ENCODE results near the gene CREM. TPM values are rescaled to one million over a fixed set of nuclear protein-coding genes. Genes with fewer than 3 reads are reported as not detected.

Gene CREM
- polyA plus RNA-seq, 1 of the 3 experiments (the other 2 are of a cell fraction) = 41.4 TPM

DNA sequence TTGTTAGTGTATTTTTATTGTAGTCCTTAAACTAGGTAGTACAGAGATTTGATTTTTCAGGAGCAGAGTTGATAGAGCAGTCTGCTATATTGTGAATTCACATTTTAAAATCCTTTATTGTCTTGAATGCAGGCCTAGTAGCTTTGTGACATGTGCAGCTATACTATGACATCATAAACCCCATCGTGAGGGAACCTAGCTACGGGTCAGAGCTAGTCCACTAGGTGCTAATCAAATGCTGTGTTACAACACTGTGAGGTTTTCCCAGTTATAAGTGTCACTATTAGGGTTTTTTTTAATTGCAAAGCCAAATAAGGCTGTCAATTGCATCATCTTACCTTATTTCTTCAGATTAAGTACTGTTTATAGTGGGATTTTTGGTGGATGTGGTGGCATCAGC lies 40.7 kb downstream of the CREM start:
- ChIA-PET POLR2A (no interaction called here), CTCF (no interaction called here)
- H3K4me2 ChIP-seq = no peak overlapping the region
- H4K20me1 ChIP-seq (ENCODE audit: insufficient read depth) = no peaks in the 10 kb centered on the region
- H3K9me2 ChIP-seq = no peaks in the 10 kb centered on the region
- H3K79me2 ChIP-seq (ENCODE audit: insufficient read depth) = no peaks in the 10 kb centered on the region
- TF ChIP-seq FOXJ3 (CRISPR knock-in tag; IDR thresholded peaks at IDR 0.05) (no peak), YY1 (IDR thresholded peaks at IDR 0.05; ENCODE audit: low read depth) (no peak), MEF2A (IDR thresholded peaks at IDR 0.05; ENCODE audit: borderline replicate concordance, low read depth) (no peak), RFX5 (IDR thresholded peaks at IDR 0.05; ENCODE audit: low read length) (no peak), SIN3A (IDR thresholded peaks at IDR 0.05; ENCODE audit: borderline replicate concordance, low read depth, low read length) (no peak), RCOR1 (IDR thresholded peaks at IDR 0.05; ENCODE audit: low read length) (no peak), SMC3 (IDR thresholded peaks at IDR 0.05; ENCODE audit: low read depth, low read length) (no peak), GATA2 (CRISPR knock-in tag; IDR thresholded peaks at IDR 0.05) (no peak)
- TF ChIP-seq, protein P1, sequence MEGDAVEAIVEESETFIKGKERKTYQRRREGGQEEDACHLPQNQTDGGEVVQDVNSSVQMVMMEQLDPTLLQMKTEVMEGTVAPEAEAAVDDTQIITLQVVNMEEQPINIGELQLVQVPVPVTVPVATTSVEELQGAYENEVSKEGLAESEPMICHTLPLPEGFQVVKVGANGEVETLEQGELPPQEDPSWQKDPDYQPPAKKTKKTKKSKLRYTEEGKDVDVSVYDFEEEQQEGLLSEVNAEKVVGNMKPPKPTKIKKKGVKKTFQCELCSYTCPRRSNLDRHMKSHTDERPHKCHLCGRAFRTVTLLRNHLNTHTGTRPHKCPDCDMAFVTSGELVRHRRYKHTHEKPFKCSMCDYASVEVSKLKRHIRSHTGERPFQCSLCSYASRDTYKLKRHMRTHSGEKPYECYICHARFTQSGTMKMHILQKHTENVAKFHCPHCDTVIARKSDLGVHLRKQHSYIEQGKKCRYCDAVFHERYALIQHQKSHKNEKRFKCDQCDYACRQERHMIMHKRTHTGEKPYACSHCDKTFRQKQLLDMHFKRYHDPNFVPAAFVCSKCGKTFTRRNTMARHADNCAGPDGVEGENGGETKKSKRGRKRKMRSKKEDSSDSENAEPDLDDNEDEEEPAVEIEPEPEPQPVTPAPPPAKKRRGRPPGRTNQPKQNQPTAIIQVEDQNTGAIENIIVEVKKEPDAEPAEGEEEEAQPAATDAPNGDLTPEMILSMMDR (IDR thresholded peaks at IDR 0.05) = no peak
- TF ChIP-seq, protein P2, sequence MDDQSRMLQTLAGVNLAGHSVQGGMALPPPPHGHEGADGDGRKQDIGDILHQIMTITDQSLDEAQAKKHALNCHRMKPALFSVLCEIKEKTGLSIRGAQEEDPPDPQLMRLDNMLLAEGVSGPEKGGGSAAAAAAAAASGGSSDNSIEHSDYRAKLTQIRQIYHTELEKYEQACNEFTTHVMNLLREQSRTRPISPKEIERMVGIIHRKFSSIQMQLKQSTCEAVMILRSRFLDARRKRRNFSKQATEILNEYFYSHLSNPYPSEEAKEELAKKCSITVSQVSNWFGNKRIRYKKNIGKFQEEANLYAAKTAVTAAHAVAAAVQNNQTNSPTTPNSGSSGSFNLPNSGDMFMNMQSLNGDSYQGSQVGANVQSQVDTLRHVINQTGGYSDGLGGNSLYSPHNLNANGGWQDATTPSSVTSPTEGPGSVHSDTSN (IDR thresholded peaks at IDR 0.05) = no peak
- H3K4me3 ChIP-seq (ENCODE audit: low read depth in 2 of 2, low read length in 1 of 2) = no peak overlapping the region
- H3K27me3 ChIP-seq (ENCODE audit: insufficient read depth) = no peaks in the 10 kb centered on the region
- H3K27ac ChIP-seq (ENCODE audit: low read depth in 2 of 2, low read length in 1 of 2) = no peak overlapping the region
- no peak overlapping the region for H3K9ac ChIP-seq
- H3K9me3 ChIP-seq = no peaks in the 10 kb centered on the region
- no peak for DNase-seq
- no peak overlapping the region for H2AFZ ChIP-seq (ENCODE audit: low read depth)
- no peaks in the 10 kb centered on the region for H3K4me1 ChIP-seq (ENCODE audit: control insufficient read depth in 1 of 2, insufficient read depth in 2 of 2, low read depth in 1 of 2, low read length in 1 of 2)
- no peaks in the 10 kb centered on the region for H3F3A ChIP-seq (replicated peaks; ENCODE audit: insufficient read depth)
- WGBS (ENCODE audit: low lambda C conversion rate) = 88% methylated on average over 2 of the region's 2 CpGs
- H3K36me3 ChIP-seq (replicated peaks in 1 of 2; ENCODE audit: control insufficient read depth in 1 of 2, insufficient read depth in 2 of 2, low read length in 1 of 2) = no peaks in the 10 kb centered on the region

DNA sequence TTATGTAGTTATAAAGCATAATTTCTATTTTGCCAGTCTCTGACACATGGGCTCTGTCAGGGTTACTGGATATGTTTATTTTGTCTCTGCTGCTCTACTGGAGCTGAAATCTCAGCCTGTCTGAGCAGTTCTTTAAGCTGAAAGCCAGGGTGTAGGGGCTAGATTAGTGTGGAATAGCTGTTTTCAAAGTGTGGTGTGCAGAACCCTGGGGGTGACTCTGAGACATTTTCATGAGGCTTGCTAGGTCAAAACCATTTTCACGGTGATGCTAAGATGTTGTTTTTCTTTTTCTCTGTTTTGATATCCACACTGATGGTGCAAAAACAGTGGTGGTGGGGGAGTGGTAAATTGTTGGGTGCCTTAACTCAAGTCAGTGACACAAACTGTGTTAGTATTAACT lies 45.5 kb downstream of the CREM start:
- no peak overlapping the region for H3K9ac ChIP-seq
- H3K27me3 ChIP-seq (ENCODE audit: insufficient read depth) = no peaks in the 10 kb centered on the region
- peaks cover 4% of the 10 kb centered on the region for H3F3A ChIP-seq (replicated peaks; ENCODE audit: insufficient read depth)
- H3K79me2 ChIP-seq (ENCODE audit: insufficient read depth) = no peaks in the 10 kb centered on the region
- ChIA-PET POLR2A (no interaction called here), CTCF (interaction anchor here (1.0 to 1.5 kb wide), 2 partner anchors 24 to 45 kb away, joined by 4 to 5 read pairs; partner anchors contain the start of gene CREM)
- H3K4me2 ChIP-seq = no peak overlapping the region
- H3K9me3 ChIP-seq = no peaks in the 10 kb centered on the region
- no peak overlapping the region for H2AFZ ChIP-seq (ENCODE audit: low read depth)
- H3K4me3 ChIP-seq (ENCODE audit: low read depth in 2 of 2, low read length in 1 of 2) = no peak overlapping the region
- no peaks in the 10 kb centered on the region for H4K20me1 ChIP-seq (ENCODE audit: insufficient read depth)
- H3K9me2 ChIP-seq = no peaks in the 10 kb centered on the region
- no peaks in the 10 kb centered on the region for H3K4me1 ChIP-seq (ENCODE audit: control insufficient read depth in 1 of 2, insufficient read depth in 2 of 2, low read depth in 1 of 2, low read length in 1 of 2)
- H3K36me3 ChIP-seq (replicated peaks in 1 of 2; ENCODE audit: control insufficient read depth in 1 of 2, insufficient read depth in 2 of 2, low read length in 1 of 2) = no peaks in the 10 kb centered on the region
- H3K27ac ChIP-seq (ENCODE audit: low read depth in 2 of 2, low read length in 1 of 2) = no peak overlapping the region
- 94% methylated on average over 1 of the region's 1 CpG for WGBS (ENCODE audit: low lambda C conversion rate)
- no peak for DNase-seq
- no peak for TF ChIP-seq SMC3 (IDR thresholded peaks at IDR 0.05; ENCODE audit: low read depth, low read length)
- TF ChIP-seq, protein P3, sequence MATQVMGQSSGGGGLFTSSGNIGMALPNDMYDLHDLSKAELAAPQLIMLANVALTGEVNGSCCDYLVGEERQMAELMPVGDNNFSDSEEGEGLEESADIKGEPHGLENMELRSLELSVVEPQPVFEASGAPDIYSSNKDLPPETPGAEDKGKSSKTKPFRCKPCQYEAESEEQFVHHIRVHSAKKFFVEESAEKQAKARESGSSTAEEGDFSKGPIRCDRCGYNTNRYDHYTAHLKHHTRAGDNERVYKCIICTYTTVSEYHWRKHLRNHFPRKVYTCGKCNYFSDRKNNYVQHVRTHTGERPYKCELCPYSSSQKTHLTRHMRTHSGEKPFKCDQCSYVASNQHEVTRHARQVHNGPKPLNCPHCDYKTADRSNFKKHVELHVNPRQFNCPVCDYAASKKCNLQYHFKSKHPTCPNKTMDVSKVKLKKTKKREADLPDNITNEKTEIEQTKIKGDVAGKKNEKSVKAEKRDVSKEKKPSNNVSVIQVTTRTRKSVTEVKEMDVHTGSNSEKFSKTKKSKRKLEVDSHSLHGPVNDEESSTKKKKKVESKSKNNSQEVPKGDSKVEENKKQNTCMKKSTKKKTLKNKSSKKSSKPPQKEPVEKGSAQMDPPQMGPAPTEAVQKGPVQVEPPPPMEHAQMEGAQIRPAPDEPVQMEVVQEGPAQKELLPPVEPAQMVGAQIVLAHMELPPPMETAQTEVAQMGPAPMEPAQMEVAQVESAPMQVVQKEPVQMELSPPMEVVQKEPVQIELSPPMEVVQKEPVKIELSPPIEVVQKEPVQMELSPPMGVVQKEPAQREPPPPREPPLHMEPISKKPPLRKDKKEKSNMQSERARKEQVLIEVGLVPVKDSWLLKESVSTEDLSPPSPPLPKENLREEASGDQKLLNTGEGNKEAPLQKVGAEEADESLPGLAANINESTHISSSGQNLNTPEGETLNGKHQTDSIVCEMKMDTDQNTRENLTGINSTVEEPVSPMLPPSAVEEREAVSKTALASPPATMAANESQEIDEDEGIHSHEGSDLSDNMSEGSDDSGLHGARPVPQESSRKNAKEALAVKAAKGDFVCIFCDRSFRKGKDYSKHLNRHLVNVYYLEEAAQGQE (IDR thresholded peaks at IDR 0.05; ENCODE audit: low read depth, low read length) = no peak
- TF ChIP-seq EP300 (IDR thresholded peaks at IDR 0.05; ENCODE audit: borderline replicate concordance in 1 of 2, low read depth in 1 of 2, low read length in 1 of 2) = no peak
- TF ChIP-seq, protein P4, sequence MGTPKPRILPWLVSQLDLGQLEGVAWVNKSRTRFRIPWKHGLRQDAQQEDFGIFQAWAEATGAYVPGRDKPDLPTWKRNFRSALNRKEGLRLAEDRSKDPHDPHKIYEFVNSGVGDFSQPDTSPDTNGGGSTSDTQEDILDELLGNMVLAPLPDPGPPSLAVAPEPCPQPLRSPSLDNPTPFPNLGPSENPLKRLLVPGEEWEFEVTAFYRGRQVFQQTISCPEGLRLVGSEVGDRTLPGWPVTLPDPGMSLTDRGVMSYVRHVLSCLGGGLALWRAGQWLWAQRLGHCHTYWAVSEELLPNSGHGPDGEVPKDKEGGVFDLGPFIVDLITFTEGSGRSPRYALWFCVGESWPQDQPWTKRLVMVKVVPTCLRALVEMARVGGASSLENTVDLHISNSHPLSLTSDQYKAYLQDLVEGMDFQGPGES (IDR thresholded peaks at IDR 0.05; ENCODE audit: low read depth, low read length) = no peak
- no peak for TF ChIP-seq FOXM1 (IDR thresholded peaks at IDR 0.05; ENCODE audit: low read depth)
- TF ChIP-seq, protein P2 (IDR thresholded peaks at IDR 0.05) = no peak
- TF ChIP-seq YY1 (IDR thresholded peaks at IDR 0.05; ENCODE audit: low read depth) = no peak
- TF ChIP-seq RFX5 (IDR thresholded peaks at IDR 0.05; ENCODE audit: low read length) = no peak
- no peak for TF ChIP-seq NFIC (IDR thresholded peaks at IDR 0.05; ENCODE audit: borderline replicate concordance)
- TF ChIP-seq, protein P5, sequence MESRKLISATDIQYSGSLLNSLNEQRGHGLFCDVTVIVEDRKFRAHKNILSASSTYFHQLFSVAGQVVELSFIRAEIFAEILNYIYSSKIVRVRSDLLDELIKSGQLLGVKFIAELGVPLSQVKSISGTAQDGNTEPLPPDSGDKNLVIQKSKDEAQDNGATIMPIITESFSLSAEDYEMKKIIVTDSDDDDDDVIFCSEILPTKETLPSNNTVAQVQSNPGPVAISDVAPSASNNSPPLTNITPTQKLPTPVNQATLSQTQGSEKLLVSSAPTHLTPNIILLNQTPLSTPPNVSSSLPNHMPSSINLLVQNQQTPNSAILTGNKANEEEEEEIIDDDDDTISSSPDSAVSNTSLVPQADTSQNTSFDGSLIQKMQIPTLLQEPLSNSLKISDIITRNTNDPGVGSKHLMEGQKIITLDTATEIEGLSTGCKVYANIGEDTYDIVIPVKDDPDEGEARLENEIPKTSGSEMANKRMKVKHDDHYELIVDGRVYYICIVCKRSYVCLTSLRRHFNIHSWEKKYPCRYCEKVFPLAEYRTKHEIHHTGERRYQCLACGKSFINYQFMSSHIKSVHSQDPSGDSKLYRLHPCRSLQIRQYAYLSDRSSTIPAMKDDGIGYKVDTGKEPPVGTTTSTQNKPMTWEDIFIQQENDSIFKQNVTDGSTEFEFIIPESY (IDR thresholded peaks at IDR 0.05; ENCODE audit: borderline replicate concordance, low read depth) = no peak
